Measurements from ENCODE around the gene CCDC192.
"Not testable (repeated sequence)": the region's sequence is repeated elsewhere in the genome, so short reads cannot be mapped to it uniquely, and the experiment has no call there.

GRCh38 chr5:127676951-127677350 lies 26.2 kb upstream of the CCDC192 start:
- TF ChIP-seq CTCF, POLR2A, POLR2AphosphoS5 (IDR thresholded peaks at IDR 0.05): not testable (repeated sequence)
